ENCODE data around the gene TBC1D19. TPM values are rescaled to one million over a fixed set of nuclear protein-coding genes. Genes with fewer than 3 reads are reported as not detected.
"Not testable (repeated sequence)": the region's sequence is repeated elsewhere in the genome, so short reads cannot be mapped to it uniquely, and the experiment has no call there.

TBC1D19 gene
- total and polyA plus RNA-seq, 8 donors: 1.4 to 57.6 (median 5.1) TPM

DNA sequence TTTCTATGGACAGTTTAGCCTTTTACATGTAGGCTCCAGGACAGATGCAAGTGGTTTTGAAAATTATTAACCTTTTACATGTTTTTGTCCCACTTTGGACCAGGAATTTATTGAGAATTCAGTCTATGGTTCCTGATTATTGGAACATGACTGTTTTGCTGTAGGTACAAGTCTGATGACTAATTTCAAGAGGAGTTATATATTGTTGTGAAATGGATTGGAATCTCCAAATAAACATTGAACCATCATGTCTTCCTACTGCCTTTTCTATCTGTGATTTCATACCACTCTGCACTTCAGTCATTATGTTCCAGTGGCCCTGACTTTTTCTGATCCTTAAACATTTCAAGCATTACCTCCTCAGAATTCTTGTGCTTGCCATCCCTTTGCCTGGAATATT is 35.9 kb downstream of the TBC1D19 start:
- no peak overlapping the region for H3K4me3 ChIP-seq
- intact Hi-C loops (cut with DNase I; ENCODE audit: low total_unique reads): no loop called here
- no peaks in the 10 kb centered on the region for H3K27me3 ChIP-seq
- H3K9me3 ChIP-seq: no peaks in the 10 kb centered on the region
- peaks cover 0 to 4% (median 0%) of the 10 kb centered on the region in 4 donors for H3K4me1 ChIP-seq
- H3K36me3 ChIP-seq: peaks cover 0 to 9% (median 4%) of the 10 kb centered on the region in 4 donors
- no peak overlapping the region for H3K27ac ChIP-seq
- TF ChIP-seq POLR2A (IDR thresholded peaks at IDR 0.05): no peak
- no peak for TF ChIP-seq EP300 (IDR thresholded peaks at IDR 0.05)
- no peak for TF ChIP-seq POLR2AphosphoS5 (IDR thresholded peaks at IDR 0.05)
- TF ChIP-seq, protein P1, sequence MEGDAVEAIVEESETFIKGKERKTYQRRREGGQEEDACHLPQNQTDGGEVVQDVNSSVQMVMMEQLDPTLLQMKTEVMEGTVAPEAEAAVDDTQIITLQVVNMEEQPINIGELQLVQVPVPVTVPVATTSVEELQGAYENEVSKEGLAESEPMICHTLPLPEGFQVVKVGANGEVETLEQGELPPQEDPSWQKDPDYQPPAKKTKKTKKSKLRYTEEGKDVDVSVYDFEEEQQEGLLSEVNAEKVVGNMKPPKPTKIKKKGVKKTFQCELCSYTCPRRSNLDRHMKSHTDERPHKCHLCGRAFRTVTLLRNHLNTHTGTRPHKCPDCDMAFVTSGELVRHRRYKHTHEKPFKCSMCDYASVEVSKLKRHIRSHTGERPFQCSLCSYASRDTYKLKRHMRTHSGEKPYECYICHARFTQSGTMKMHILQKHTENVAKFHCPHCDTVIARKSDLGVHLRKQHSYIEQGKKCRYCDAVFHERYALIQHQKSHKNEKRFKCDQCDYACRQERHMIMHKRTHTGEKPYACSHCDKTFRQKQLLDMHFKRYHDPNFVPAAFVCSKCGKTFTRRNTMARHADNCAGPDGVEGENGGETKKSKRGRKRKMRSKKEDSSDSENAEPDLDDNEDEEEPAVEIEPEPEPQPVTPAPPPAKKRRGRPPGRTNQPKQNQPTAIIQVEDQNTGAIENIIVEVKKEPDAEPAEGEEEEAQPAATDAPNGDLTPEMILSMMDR (IDR thresholded peaks at IDR 0.05): no peak
- no peak for DNase-seq

DNA sequence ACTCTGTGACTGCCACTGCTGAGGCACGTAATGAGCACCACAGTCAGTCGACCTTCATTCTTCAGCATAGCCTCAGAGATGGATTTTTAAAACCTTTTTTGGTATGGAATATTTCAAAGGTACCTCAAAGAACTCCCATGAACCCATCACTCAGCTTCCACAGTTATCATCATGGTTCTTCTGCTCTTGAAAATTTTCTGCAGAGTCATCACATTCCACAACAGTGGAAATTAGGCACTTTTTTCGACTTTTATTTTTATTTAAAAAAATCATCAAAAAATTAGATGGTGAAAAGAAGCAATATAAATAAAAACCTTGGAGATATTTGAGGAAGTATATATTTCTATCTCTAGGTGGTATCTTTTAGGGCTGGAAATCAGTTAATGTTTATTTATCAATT is 37.5 kb downstream of the TBC1D19 start:
- intact Hi-C loops (cut with DNase I; ENCODE audit: low total_unique reads): no loop called here
- Histone ChIP-seq H3K4me3 (no peak overlapping the region), H3K36me3 (peaks cover 0 to 9% (median 4%) of the 10 kb centered on the region in 4 donors), H3K27ac (no peak overlapping the region), H3K4me1 (peaks cover 0 to 4% (median 0%) of the 10 kb centered on the region in 4 donors), H3K9me3 (no peaks in the 10 kb centered on the region), H3K27me3 (no peaks in the 10 kb centered on the region)
- DNase-seq: no peak
- TF ChIP-seq POLR2A (IDR thresholded peaks at IDR 0.05): no peak
- no peak for TF ChIP-seq EP300 (IDR thresholded peaks at IDR 0.05)
- no peak for TF ChIP-seq POLR2AphosphoS5 (IDR thresholded peaks at IDR 0.05)
- TF ChIP-seq, protein P1 (IDR thresholded peaks at IDR 0.05): no peak
- WGBS, 5 donors: 77 to 96% (median 95%) methylated on average over 3 of the region's 3 CpGs

DNA sequence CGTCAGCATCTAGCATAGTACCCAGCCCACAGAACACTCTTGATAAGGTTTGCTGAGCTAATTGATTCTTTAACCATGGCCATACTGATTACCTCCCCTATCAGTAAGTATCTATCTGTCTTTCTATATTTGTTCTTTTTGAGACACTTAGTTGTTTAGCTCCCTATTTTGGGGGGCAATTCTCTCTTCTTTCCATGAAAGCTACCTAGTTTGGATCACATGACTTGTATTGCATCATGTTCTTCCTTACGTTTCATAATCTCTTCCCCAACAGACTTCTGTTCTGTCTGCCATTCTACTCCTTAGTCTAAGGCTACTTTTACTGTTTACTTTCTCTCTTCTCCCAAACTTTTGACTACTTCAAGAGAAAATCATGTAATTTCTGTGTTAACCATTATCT is 39.0 kb downstream of the TBC1D19 start:
- TF ChIP-seq POLR2AphosphoS5 (IDR thresholded peaks at IDR 0.05) (no peak), EP300 (IDR thresholded peaks at IDR 0.05) (no peak), POLR2A (IDR thresholded peaks at IDR 0.05) (no peak)
- TF ChIP-seq, protein P1 (IDR thresholded peaks at IDR 0.05): no peak
- Histone ChIP-seq H3K27me3 (no peaks in the 10 kb centered on the region), H3K4me1 (peaks cover 0 to 4% (median 0%) of the 10 kb centered on the region in 4 donors), H3K36me3 (peaks cover 0 to 9% (median 4%) of the 10 kb centered on the region in 4 donors), H3K27ac (no peak overlapping the region), H3K4me3 (no peak overlapping the region), H3K9me3 (no peaks in the 10 kb centered on the region)
- intact Hi-C loops (cut with DNase I; ENCODE audit: low total_unique reads): no loop called here
- no peak for DNase-seq
- 56 to 79% (median 68%) methylated on average over 2 of the region's 2 CpGs for WGBS, 5 donors

DNA sequence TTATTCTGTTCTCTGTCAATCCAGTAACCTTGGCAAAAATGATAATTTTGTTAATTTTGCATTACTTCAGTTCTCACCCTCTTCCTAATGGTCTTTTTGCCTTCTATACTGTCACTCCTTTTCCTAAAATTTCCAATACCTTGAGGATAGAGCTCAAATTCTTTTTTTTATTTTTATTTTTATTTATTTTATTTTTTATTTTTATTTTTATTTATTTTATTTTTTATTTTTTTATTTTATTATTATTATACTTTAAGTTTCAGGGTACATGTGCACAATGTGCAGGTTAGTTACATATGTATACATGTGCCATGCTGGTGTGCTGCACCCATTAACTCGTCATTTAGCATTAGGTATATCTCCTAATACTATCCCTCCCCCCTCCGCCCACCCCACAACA is 42.8 kb downstream of the TBC1D19 start:
- 85 to 100% (median 96%) methylated on average over 1 to 2 of the region's 2 CpGs for WGBS, 5 donors
- intact Hi-C loops (cut with DNase I; ENCODE audit: low total_unique reads); H3K27me3 ChIP-seq; H3K9me3 ChIP-seq; H3K27ac ChIP-seq; H3K36me3 ChIP-seq; DNase-seq; H3K4me1 ChIP-seq; H3K4me3 ChIP-seq: not testable (repeated sequence)

DNA sequence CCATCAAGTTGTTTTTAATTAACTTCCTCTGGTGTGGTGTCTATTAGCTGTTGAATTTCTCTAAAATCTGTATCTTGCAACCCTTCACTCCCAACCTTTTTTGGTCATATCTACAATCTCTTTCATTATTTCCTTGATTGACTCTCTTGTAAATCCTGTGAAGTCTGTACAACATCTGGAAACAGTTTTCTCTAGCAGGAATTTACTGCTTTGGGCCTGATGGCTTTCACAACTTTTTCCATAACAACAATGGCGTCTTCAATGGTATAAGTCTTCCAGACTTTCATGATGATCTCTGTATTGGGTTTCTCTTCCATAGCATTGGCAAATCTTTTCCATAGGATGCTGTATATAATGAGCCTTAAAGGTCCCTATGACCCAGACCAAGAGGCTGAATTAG is 49.0 kb downstream of the TBC1D19 start:
- peaks cover 0 to 20% (median 10%) of the 10 kb centered on the region in 4 donors for H3K36me3 ChIP-seq
- intact Hi-C loops (cut with DNase I; ENCODE audit: low total_unique reads): no loop called here
- H3K27ac ChIP-seq: no peak overlapping the region
- WGBS, 5 donors: 90 to 100% (median 96%) methylated on average over 1 of the region's 1 CpG
- H3K27me3 ChIP-seq: no peaks in the 10 kb centered on the region
- no peaks in the 10 kb centered on the region for H3K9me3 ChIP-seq
- H3K4me1 ChIP-seq: no peaks in the 10 kb centered on the region
- H3K4me3 ChIP-seq: no peak overlapping the region
- TF ChIP-seq EP300 (IDR thresholded peaks at IDR 0.05) (no peak), POLR2AphosphoS5 (IDR thresholded peaks at IDR 0.05) (no peak), POLR2A (IDR thresholded peaks at IDR 0.05) (no peak)
- TF ChIP-seq, protein P1 (IDR thresholded peaks at IDR 0.05): no peak
- no peak for DNase-seq

All from stomach (tissue), 9 donors.